ENCODE data around the gene HOXC6.

The HOXC6 gene

DNA sequence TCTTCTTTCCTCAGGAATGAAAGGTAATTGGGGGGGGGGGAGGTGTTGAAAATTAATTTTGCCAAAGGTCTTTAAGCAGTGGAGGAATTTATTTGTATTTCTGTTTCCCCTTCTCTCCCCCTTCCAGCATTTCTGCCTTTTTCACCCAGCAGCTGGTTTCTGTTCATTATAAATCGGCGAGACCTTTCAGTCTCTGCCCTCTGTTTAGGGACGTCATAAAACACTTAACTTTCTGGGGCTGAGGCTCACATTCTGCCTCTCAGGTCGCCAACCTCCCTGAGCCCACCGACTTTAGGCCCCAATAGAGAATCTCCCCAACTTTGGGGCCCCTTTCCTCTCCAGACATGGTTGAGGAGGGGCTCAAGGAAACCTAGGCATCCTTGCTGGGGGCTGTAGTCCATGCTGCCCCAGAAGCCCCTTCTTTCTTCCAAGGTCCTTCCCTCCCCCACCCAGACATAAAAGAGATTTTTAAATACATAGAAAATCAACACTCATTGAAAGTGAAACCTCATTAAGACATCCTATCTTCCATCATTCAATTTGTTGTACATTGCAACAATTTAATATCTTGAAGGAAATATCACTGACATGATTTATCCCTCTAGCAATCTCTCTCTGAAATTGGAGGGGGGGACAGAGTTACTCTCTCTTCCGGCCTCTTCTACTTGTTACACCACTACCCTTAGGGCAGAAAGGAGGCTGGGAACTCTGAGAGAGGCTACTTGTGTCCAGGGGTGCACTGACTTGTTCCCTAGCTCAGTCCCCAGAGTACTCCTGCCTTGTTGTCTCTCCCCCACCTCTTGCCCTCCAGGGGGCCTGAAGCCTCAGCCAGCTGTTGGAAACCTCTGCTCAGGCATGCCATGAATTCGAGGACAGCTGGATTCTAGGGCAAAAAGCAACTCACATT lies 2.5 kb upstream of the HOXC6 start (continued):
- TF ChIP-seq ZBTB20 (tag by site-specific recombination; IDR thresholded peaks at IDR 0.05) (no peak), ZNF311 (tag by site-specific recombination; IDR thresholded peaks at IDR 0.05; ENCODE audit: borderline replicate concordance) (no peak), OVOL3 (tag by site-specific recombination; IDR thresholded peaks at IDR 0.05) (no peak), ZNF10 (tag by site-specific recombination; IDR thresholded peaks at IDR 0.05) (no peak)
- TF ChIP-seq, protein P1, sequence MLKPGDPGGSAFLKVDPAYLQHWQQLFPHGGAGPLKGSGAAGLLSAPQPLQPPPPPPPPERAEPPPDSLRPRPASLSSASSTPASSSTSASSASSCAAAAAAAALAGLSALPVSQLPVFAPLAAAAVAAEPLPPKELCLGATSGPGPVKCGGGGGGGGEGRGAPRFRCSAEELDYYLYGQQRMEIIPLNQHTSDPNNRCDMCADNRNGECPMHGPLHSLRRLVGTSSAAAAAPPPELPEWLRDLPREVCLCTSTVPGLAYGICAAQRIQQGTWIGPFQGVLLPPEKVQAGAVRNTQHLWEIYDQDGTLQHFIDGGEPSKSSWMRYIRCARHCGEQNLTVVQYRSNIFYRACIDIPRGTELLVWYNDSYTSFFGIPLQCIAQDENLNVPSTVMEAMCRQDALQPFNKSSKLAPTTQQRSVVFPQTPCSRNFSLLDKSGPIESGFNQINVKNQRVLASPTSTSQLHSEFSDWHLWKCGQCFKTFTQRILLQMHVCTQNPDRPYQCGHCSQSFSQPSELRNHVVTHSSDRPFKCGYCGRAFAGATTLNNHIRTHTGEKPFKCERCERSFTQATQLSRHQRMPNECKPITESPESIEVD (tag by site-specific recombination; IDR thresholded peaks at IDR 0.05): peak; percentile 43
- TF ChIP-seq, protein P2, sequence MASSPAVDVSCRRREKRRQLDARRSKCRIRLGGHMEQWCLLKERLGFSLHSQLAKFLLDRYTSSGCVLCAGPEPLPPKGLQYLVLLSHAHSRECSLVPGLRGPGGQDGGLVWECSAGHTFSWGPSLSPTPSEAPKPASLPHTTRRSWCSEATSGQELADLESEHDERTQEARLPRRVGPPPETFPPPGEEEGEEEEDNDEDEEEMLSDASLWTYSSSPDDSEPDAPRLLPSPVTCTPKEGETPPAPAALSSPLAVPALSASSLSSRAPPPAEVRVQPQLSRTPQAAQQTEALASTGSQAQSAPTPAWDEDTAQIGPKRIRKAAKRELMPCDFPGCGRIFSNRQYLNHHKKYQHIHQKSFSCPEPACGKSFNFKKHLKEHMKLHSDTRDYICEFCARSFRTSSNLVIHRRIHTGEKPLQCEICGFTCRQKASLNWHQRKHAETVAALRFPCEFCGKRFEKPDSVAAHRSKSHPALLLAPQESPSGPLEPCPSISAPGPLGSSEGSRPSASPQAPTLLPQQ (tag by site-specific recombination; IDR thresholded peaks at IDR 0.05): no peak; the same call in 1 of the 2 replicates

DNA sequence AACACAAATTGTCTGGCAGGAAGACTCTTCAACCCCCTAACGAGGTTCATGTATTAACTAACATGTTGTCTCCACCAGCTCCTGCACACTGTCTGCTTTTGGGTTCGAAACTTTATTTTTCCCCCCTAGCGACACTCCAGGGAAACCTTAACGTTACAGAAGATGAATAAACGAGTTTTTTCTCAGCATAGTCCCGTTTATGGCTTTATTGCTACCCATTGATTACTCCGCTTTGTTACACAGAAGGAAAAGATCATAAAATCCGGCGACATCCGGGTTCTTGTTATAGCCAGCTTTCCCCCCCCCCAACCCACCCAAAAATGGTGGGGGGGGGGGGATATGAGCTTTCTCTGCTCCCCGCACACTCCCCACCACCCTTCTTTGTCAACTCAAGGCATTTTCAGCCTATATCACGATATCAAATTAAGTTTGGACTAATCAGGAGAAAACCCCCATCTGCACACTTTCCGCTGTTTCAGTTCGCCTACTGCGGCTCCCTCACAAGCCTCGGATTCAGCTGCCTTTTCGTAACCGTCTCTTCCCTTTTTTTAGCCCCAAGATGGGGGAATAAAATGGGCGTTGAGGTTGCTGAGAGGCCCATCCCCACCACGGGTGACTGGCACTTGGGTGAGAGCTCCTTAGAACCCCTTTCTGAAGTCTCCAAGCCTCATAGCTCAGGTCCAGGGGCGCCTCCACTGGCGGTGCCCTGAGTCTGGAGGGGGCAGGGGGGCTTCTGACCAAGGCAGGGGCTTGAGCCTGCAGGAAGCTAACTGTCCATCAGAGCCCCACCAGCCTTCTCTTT lies 1.4 kb upstream of the HOXC6 start:
- peaks cover 60% of the 10 kb centered on the region for H3K4me1 ChIP-seq (ENCODE audit: control insufficient read depth, insufficient read depth, low read length)
- ChIA-PET CTCF (interaction anchor here (1.3 to 4.5 kb wide), 7 partner anchors 18 to 189 kb away, joined by 3 to 21 read pairs (median 6); partner anchors contain the start of genes HOXC10 and HOXC8), POLR2A (interaction anchor here (2.2 to 4.5 kb wide), 2 partner anchors 10 to 18 kb away, joined by 6 to 26 read pairs; partner anchors contain the start of gene HOXC8)

More for the DNA sequence above, 1.4 kb upstream of the HOXC6 start:
- peak; percentile 8; the same call in 1 of the 2 replicates for TF ChIP-seq OSR2 (tag by site-specific recombination; IDR thresholded peaks at IDR 0.05)
- TF ChIP-seq, protein P3, sequence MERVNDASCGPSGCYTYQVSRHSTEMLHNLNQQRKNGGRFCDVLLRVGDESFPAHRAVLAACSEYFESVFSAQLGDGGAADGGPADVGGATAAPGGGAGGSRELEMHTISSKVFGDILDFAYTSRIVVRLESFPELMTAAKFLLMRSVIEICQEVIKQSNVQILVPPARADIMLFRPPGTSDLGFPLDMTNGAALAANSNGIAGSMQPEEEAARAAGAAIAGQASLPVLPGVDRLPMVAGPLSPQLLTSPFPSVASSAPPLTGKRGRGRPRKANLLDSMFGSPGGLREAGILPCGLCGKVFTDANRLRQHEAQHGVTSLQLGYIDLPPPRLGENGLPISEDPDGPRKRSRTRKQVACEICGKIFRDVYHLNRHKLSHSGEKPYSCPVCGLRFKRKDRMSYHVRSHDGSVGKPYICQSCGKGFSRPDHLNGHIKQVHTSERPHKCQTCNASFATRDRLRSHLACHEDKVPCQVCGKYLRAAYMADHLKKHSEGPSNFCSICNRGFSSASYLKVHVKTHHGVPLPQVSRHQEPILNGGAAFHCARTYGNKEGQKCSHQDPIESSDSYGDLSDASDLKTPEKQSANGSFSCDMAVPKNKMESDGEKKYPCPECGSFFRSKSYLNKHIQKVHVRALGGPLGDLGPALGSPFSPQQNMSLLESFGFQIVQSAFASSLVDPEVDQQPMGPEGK (tag by site-specific recombination; IDR thresholded peaks at IDR 0.05): peak; percentile 56
- TF ChIP-seq ZFP69B (tag by site-specific recombination; IDR thresholded peaks at IDR 0.05): no peak
- TF ChIP-seq ZNF24 (tag by site-specific recombination; IDR thresholded peaks at IDR 0.05): no peak
- peak; percentile 47; the same call in 1 of the 2 replicates for TF ChIP-seq ZBTB8A (tag by site-specific recombination; IDR thresholded peaks at IDR 0.05)
- TF ChIP-seq, protein P1 (tag by site-specific recombination; IDR thresholded peaks at IDR 0.05): peak; percentile 87
- TF ChIP-seq, protein P4, sequence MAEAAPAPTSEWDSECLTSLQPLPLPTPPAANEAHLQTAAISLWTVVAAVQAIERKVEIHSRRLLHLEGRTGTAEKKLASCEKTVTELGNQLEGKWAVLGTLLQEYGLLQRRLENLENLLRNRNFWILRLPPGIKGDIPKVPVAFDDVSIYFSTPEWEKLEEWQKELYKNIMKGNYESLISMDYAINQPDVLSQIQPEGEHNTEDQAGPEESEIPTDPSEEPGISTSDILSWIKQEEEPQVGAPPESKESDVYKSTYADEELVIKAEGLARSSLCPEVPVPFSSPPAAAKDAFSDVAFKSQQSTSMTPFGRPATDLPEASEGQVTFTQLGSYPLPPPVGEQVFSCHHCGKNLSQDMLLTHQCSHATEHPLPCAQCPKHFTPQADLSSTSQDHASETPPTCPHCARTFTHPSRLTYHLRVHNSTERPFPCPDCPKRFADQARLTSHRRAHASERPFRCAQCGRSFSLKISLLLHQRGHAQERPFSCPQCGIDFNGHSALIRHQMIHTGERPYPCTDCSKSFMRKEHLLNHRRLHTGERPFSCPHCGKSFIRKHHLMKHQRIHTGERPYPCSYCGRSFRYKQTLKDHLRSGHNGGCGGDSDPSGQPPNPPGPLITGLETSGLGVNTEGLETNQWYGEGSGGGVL (tag by site-specific recombination; IDR thresholded peaks at IDR 0.05): peak; percentile 40; the same call in 1 of the 2 replicates
- Histone ChIP-seq H3K27ac (ENCODE audit: extremely low read depth, low read depth, low read length) (no peak overlapping the region; the same call in 1 of the 2 replicates), H3K4me3 (ENCODE audit: low read depth, low read length) (no peak overlapping the region), H3K36me3 (ENCODE audit: control insufficient read depth in 2 of 2, insufficient read depth in 1 of 2, low read length in 2 of 2) (peaks cover 4 to 13% of the 10 kb centered on the region in 2 experiments; a peak in 2 of 3 replicates), H3K9me3 (ENCODE audit: control insufficient read depth, insufficient read depth, low read depth, low read length) (no peaks in the 10 kb centered on the region)
